NT2/D1 (cell line): ENCODE data around the gene NEDD9.

Source experiments
- DNase-seq: peaks from one replicate; pipeline ENCODE4 v3.0.0-alpha.2; 2011; ENCODE audit warnings: low read depth, low spot score
- H3K27me3 ChIP-seq: 2 replicates; pipeline ENCODE4 v1.6.0; 2011; ENCODE audit warnings: mild to moderate bottlenecking; ENCODE audit not compliant: insufficient read length, insufficient read depth
- H3K36me3 ChIP-seq: 2 replicates; pipeline ENCODE4 v1.6.1; 2011; ENCODE audit warnings: mild to moderate bottlenecking, low read length, mixed read lengths; ENCODE audit not compliant: insufficient read depth, insufficient read length
- H3K4me1 ChIP-seq: 2 replicates; pipeline ENCODE4 v1.5.1; 2011; ENCODE audit not compliant: insufficient read depth, insufficient read length
- H3K4me3 ChIP-seq: 2 replicates; pipeline ENCODE4 v1.5.1; 2011; ENCODE audit warnings: low read depth; ENCODE audit not compliant: insufficient read length
- H3K9ac ChIP-seq: 2 replicates; pipeline ENCODE4 v1.6.0; 2011; ENCODE audit warnings: low read depth; ENCODE audit not compliant: insufficient read length
- H3K9me3 ChIP-seq: 2 replicates; pipeline ENCODE4 v1.5.1; 2011; ENCODE audit warnings: mild to moderate bottlenecking, low read length; ENCODE audit not compliant: insufficient read depth
- SUZ12 ChIP-seq: IDR thresholded peaks from 2 replicates; pipeline ENCODE4 v1.6.1; 2011; ENCODE audit not compliant: insufficient read length, insufficient read depth; ENCODE audit errors: extremely low read depth
- YY1 ChIP-seq: IDR thresholded peaks from 2 replicates; pipeline ENCODE4 v1.6.1; 2011; ENCODE audit not compliant: insufficient read length, insufficient read depth
- ZNF274 ChIP-seq: IDR thresholded peaks from 2 replicates; pipeline ENCODE4 v1.6.1; 2011; ENCODE audit warnings: mild to moderate bottlenecking, low read depth, low read length

Gene NEDD9

DNA sequence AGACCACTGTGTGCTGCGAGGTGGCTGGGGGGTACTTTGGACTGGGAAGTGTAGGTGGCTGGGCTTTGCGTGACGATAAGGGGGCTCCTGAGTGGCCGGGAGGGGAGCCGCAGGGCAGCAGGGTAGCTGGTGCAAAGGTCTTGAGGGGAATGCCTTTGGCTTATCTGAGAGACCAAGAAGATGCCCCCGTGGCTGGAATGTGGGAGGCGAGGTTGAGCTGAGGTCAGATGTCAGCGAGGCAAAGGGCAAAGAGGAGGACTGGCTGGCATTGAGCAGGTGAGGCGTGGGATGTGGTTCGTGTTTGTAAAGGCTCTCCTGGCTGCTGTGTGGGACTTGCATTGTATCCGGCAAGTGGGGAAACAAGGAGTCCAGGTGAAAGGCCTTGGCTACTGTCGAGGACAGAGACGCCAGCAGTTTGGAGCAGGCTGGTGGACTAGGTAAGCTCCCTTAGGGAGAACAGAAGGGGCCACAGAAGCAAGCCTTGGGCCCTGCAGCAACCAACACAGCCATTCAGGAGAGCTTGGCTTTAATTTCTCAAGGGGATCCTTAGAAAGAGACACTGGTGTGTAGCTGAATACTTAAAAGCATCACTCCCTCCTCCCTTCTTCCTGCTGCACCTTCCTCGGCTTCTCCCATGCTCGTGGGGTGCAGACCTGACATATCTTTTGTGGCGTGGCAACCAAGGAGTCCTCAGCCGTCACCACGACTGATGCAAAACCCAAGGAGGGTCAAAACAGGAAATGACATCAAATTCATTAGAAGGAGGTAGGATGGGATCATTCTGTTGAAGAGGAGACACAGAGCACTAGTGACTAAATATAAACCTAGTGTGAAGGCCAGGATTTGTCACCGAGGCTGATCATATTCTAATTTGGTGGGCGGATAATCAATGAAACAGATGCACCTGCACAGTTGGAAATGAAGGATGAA lies 67.5 kb downstream of the NEDD9 start:
- Histone ChIP-seq H3K9me3 (no peaks in the 10 kb centered on the region), H3K9ac (no peak overlapping the region)
- no peak for DNase-seq

DNA sequence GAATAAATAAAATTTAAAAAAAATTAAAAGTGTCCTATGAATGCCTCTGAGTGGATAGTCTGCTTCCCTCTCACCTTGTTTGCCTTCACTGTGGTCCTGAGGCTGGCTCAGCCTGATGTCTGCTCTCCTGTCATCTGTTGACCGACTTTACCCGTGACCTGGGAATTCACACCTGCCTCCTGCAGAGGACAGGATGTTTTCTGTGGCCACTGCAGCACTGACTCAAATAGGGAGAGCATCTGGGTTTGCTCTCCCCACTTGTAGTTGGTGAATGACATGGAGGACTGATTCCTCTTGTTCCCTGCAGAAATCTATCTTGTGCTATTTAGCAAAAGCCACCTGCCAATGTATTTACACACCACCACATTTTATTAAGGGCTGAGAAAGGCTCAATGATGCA lies 68.5 kb downstream of the NEDD9 start:
- no peak overlapping the region for H3K4me3 ChIP-seq
- H3K27me3 ChIP-seq = no peaks in the 10 kb centered on the region
- no peak overlapping the region for H3K9ac ChIP-seq
- H3K4me1 ChIP-seq = no peaks in the 10 kb centered on the region
- no peaks in the 10 kb centered on the region for H3K9me3 ChIP-seq
- no peak for DNase-seq
- H3K36me3 ChIP-seq = no peaks in the 10 kb centered on the region
- no peak for TF ChIP-seq YY1
- no peak for TF ChIP-seq SUZ12
- no peak for TF ChIP-seq ZNF274

More for the DNA sequence above, 67.5 kb downstream of the NEDD9 start:
- no peak overlapping the region for H3K4me3 ChIP-seq
- no peaks in the 10 kb centered on the region for H3K4me1 ChIP-seq
- H3K36me3 ChIP-seq = no peaks in the 10 kb centered on the region
- no peak for TF ChIP-seq SUZ12
- no peak for TF ChIP-seq YY1
- no peak for TF ChIP-seq ZNF274
- H3K27me3 ChIP-seq = no peaks in the 10 kb centered on the region

DNA sequence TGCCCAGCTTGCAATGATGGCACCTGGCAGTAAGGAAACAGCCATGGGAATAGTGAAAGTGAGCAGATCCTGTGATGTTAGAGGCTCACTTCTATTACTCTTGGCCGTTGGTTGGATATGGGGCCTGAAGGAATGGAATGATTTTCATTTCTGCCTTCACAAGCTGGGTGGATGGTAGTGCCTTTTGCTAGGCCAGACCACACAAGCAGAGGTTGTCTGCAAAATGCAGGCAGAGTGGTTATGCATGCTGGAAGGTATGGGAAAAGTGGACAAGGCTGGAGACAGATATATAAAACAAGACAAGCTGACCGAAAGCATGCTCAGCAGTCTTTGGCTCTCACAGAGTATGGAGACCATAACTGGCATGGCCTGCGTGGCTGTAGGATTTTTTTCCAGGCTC lies 70.2 kb downstream of the NEDD9 start:
- peaks cover 2% of the 10 kb centered on the region for H3K9me3 ChIP-seq
- no peak overlapping the region for H3K4me3 ChIP-seq
- H3K36me3 ChIP-seq = no peaks in the 10 kb centered on the region
- DNase-seq = no peak
- no peaks in the 10 kb centered on the region for H3K27me3 ChIP-seq
- no peak for TF ChIP-seq YY1
- no peak for TF ChIP-seq ZNF274
- no peak for TF ChIP-seq SUZ12
- no peaks in the 10 kb centered on the region for H3K4me1 ChIP-seq
- no peak overlapping the region for H3K9ac ChIP-seq

DNA sequence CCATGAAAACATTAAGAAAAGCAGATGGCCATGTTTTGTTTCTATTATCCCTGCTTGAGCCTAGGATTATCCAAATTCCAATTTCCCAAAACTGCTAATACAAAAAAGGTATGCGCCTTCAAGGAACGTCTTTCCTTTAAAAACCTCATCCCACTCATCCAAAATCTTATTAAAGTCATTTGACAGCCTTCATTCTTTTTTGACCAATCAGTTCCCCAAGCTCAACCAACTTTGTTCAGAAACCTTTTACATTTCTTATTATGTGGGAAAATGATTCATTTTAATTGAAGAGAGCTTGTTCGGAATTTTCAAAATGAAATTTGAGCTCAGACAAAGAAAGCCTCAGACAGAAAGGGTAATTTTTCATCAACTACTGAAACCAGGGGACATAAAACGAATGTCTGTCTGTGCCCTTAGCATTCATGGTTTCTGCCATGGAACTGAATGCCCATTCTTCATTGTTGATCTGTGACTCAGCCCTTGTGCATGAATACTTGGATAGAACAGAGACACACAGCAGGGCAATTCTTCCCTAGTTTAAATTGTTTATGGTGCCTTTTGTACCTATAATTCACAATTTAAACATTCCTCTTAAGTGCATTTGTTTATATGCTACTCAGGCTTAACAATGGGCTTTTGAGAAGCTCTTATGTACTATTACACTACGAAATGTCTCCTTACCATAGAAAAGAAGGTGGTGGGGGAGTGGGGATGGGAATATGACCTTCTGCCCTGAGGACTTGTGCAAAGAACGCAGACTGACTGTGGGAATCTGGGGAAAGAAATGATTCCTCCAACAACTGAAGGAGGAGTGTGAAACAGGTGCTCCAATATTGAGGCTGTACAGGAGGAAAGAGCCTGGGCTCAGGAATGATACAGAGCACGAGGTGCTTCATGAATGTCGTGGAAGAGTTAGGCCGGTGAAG lies 71.2 kb downstream of the NEDD9 start:
- DNase-seq = no peak
- Histone ChIP-seq H3K36me3 (no peaks in the 10 kb centered on the region), H3K27me3 (no peaks in the 10 kb centered on the region)

DNA sequence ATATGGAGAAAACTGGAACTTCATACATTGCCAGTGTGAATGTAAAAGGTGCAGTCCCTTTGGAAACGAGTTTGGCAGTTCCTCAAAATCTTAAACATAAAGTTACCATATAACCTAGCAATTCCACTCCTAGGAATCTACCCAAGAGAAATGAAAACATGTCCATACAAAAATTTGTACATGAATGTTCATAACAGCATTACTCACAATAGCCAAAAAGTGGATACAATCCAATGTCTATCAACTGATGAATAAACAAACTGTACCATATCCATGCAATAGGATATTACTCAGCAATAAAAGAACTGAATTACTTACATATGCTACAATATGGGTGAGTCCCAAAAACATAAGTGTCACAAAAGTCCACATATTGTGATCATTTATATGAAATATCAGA lies 72.3 kb downstream of the NEDD9 start:
- Histone ChIP-seq H3K9me3 (peaks cover 5% of the 10 kb centered on the region), H3K27me3 (no peaks in the 10 kb centered on the region), H3K4me3 (no peak overlapping the region), H3K9ac (no peak overlapping the region), H3K36me3 (no peaks in the 10 kb centered on the region), H3K4me1 (no peaks in the 10 kb centered on the region)
- TF ChIP-seq YY1 = no peak
- no peak for TF ChIP-seq SUZ12
- TF ChIP-seq ZNF274 = no peak
- no peak for DNase-seq

More for the DNA sequence above, 71.2 kb downstream of the NEDD9 start:
- TF ChIP-seq SUZ12 (no peak), YY1 (no peak), ZNF274 (no peak)
- peaks cover 5% of the 10 kb centered on the region for H3K9me3 ChIP-seq
- no peak overlapping the region for H3K4me3 ChIP-seq
- H3K9ac ChIP-seq = no peak overlapping the region
- no peaks in the 10 kb centered on the region for H3K4me1 ChIP-seq

DNA sequence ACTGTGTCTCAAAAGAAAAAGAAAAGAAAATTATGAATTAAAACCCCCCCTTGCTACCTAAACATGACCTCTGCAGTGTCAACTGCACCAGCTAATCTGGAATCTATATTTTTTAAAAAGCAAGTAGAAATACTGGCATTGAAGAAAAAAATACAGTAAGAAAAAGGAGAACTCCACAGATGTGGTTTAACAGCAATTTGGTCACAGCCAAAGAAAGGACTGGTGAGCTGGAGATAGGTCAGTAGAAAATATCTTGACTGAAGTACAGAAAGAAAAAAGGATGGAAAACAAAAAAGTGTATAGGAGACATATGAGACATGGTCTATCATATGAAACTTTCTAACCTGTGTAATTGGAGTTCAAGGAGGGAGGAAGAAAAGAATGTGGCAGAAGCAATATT lies 76.9 kb downstream of the NEDD9 start:
- H3K27me3 ChIP-seq = no peaks in the 10 kb centered on the region
- H3K9me3 ChIP-seq = peaks cover 5% of the 10 kb centered on the region
- H3K9ac ChIP-seq = no peak overlapping the region
- no peaks in the 10 kb centered on the region for H3K4me1 ChIP-seq
- DNase-seq = no peak
- H3K36me3 ChIP-seq = no peaks in the 10 kb centered on the region
- no peak overlapping the region for H3K4me3 ChIP-seq
- TF ChIP-seq YY1 (no peak), ZNF274 (no peak), SUZ12 (no peak)
